Ishikawa (cell line): ENCODE measurements around the gene COL15A1.

Experiments used
- CEBPB ChIP-seq: IDR thresholded peaks from 2 replicates; pipeline ENCODE4 v1.6.1; 2012
- CREB1 ChIP-seq: IDR thresholded peaks from 2 replicates; pipeline ENCODE4 v1.6.1; 2012; ENCODE audit warnings: low read depth
- EGR1 ChIP-seq: IDR thresholded peaks from 2 replicates; pipeline ENCODE4 v1.6.1; 2012
- EP300 ChIP-seq: IDR thresholded peaks from 2 replicates; pipeline ENCODE4 v1.6.1; 2012; ENCODE audit warnings: borderline replicate concordance
- FOXM1 ChIP-seq: IDR thresholded peaks from 2 replicates; pipeline ENCODE4 v1.6.1; 2012; ENCODE audit warnings: low read depth, borderline replicate concordance
- MAX ChIP-seq: IDR thresholded peaks from 2 replicates; pipeline ENCODE4 v1.6.1; 2012
- NFIC ChIP-seq: IDR thresholded peaks from 2 replicates; pipeline ENCODE4 v1.6.1; 2012
- RAD21 ChIP-seq: IDR thresholded peaks from 2 replicates; pipeline ENCODE4 v1.6.1; 2012; ENCODE audit warnings: low read depth
- REST ChIP-seq: IDR thresholded peaks from 2 replicates; pipeline ENCODE4 v1.6.1; 2012; ENCODE audit warnings: low read depth, mild to moderate bottlenecking
- TAF1 ChIP-seq: IDR thresholded peaks from 2 replicates; pipeline ENCODE4 v1.6.1; 2012; ENCODE audit warnings: low read depth, mild to moderate bottlenecking
- TCF12 ChIP-seq: IDR thresholded peaks from 2 replicates; pipeline ENCODE4 v1.6.1; 2012; ENCODE audit warnings: low read depth
- TEAD4 ChIP-seq: IDR thresholded peaks from 2 replicates; pipeline ENCODE4 v1.6.1; 2012
- USF1 ChIP-seq: IDR thresholded peaks from 2 replicates; pipeline ENCODE4 v1.6.1; 2012
- YY1 ChIP-seq: IDR thresholded peaks from 2 replicates; pipeline ENCODE4 v1.6.1; 2012; ENCODE audit warnings: low read depth

GRCh38 chr9:99058964-99059921 lies 115.5 kb downstream of the COL15A1 start:
- TF ChIP-seq CEBPB (no peak), USF1 (no peak), YY1 (no peak), TAF1 (no peak), MAX (no peak), EGR1 (no peak), EP300 (no peak), FOXM1 (no peak), NFIC (no peak), RAD21 (no peak), REST (no peak), CREB1 (no peak), TEAD4 (no peak), TCF12 (no peak)
